Stimulated activated CD4-positive, alpha-beta T cell treated with anti-CD3 and anti-CD28 coated beads, Interleukin-12 subunit alpha, Interleukin-12 subunit beta, amount 100 ng/mL, for 4 hours (primary cell): Measurements from ENCODE around the gene DISC1.

Source experiments
- DNase-seq: peaks from one replicate; pipeline ENCODE4 v3.0.0-alpha.2; 2020

DISC1 gene

GRCh38 chr1:232017759-232018158, 391.2 kb downstream of the DISC1 start:
- DNase-seq: no peak

- DNase-seq: no peak
Observed at GRCh38 chr1:232018231-232019025, 391.8 kb downstream of the DISC1 start.

- no peak for DNase-seq
Observed at GRCh38 chr1:232019026-232019340, 392.4 kb downstream of the DISC1 start.

GRCh38 chr1:232020352-232020751, 393.8 kb downstream of the DISC1 start:
- no peak for DNase-seq

- DNase-seq: no peak
Observed at GRCh38 chr1:232029315-232029714, 402.7 kb downstream of the DISC1 start.

- DNase-seq: no peak
Observed at GRCh38 chr1:232031156-232031555, 404.6 kb downstream of the DISC1 start.

- DNase-seq: no peak
Observed at GRCh38 chr1:232033285-232033684, 406.7 kb downstream of the DISC1 start.

GRCh38 chr1:232034556-232034955, 408.0 kb downstream of the DISC1 start:
- DNase-seq: no peak

- no peak for DNase-seq
Observed at GRCh38 chr1:232036181-232036933, 409.8 kb downstream of the DISC1 start.

- no peak for DNase-seq
Observed at GRCh38 chr1:232037774-232038388, 411.3 kb downstream of the DISC1 start.

GRCh38 chr1:232038706-232039677, 412.4 kb downstream of the DISC1 start:
- no peak for DNase-seq

- DNase-seq: no peak
Observed at GRCh38 chr1:232040260-232040659, 413.7 kb downstream of the DISC1 start.

GRCh38 chr1:232044728-232045127, 418.1 kb downstream of the DISC1 start:
- no peak for DNase-seq

- no peak for DNase-seq
Observed at GRCh38 chr1:232045139-232045994, 418.8 kb downstream of the DISC1 start.

GRCh38 chr1:232046451-232047306, 420.1 kb downstream of the DISC1 start:
- no peak for DNase-seq

GRCh38 chr1:232047473-232047872, 420.9 kb downstream of the DISC1 start:
- DNase-seq: no peak

- DNase-seq: no peak
Observed at GRCh38 chr1:232048481-232048880, 421.9 kb downstream of the DISC1 start.

- DNase-seq: no peak
Observed at GRCh38 chr1:232049335-232049734, 422.7 kb downstream of the DISC1 start.

GRCh38 chr1:232057217-232057895, 430.8 kb downstream of the DISC1 start:
- no peak for DNase-seq

- DNase-seq: no peak
Observed at GRCh38 chr1:232057896-232058274, 431.3 kb downstream of the DISC1 start.
